ENCODE data around the gene MYNN. TPM values are rescaled to one million over a fixed set of nuclear protein-coding genes. Genes with fewer than 3 reads are reported as not detected.

The MYNN gene
- total RNA-seq, 1 experiment from 2014 or later: 33.0 TPM

GRCh38 chr3:169769287-169770181, 3.7 kb upstream of the MYNN start, which contains the start of gene ACTRT3:
ACTRT3 (minus strand) TSS chr3:169769561; CDS start chr3:169769520, 41 bp downstream.
- DNase-seq: peak; percentile 77
- H3K36me3 ChIP-seq: peaks cover 4% of the 10 kb centered on the region
- H3K4me3 ChIP-seq: peak within 1 kb of the TSS; percentile 52
- H3K9me3 ChIP-seq: no peaks in the 10 kb centered on the region
- H3K27me3 ChIP-seq: no peaks in the 10 kb centered on the region

DNA sequence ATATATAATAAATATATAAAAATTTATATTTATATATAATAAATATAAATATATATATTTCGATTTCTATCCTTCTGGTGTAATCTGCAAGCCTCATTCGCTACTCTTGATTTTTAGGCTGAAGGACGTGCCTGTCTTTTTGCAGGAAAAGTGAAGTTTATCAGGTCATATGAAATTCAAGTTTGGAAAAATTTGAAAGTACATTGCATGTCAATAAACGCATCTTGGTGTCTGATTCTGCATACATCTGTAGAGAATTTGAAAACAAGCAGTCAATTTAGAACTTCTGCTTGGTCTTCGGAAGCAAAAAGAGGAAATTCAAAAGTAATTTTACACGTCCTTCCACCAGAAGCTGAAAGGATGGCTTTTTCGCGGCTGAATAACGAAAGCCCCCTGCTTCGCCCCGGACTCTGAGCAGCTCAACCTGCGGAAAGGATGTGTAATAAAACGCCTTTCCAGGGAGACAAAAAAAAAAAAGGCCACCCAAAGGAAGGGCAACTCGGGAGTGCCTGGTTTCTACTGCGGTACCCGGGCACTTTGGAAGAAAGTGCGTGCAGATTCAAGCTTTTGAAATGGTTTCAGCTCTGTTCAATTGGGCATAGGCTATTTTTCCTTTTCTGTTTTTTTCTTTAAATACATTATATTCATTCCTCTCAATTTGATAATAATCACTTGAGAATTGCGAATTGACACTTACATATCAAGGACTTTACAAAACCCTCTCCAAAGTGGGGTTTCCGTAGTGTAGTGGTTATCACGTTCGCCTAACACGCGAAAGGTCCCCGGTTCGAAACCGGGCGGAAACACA, 1.5 kb upstream of the MYNN start:
- Histone ChIP-seq H3K9me3 (no peaks in the 10 kb centered on the region), H3K36me3 (peaks cover 24% of the 10 kb centered on the region), H3K27me3 (no peaks in the 10 kb centered on the region), H3K4me3 (peak overlapping the region; percentile 90)
- peak; percentile 59 for DNase-seq

GRCh38 chr3:169772305-169772896, 795 bp upstream of the MYNN start:
- DNase-seq: peak; percentile 72
- no peaks in the 10 kb centered on the region for H3K9me3 ChIP-seq
- no peaks in the 10 kb centered on the region for H3K27me3 ChIP-seq
- peak overlapping the region; percentile 90 for H3K4me3 ChIP-seq
- peaks cover 31% of the 10 kb centered on the region for H3K36me3 ChIP-seq

DNA sequence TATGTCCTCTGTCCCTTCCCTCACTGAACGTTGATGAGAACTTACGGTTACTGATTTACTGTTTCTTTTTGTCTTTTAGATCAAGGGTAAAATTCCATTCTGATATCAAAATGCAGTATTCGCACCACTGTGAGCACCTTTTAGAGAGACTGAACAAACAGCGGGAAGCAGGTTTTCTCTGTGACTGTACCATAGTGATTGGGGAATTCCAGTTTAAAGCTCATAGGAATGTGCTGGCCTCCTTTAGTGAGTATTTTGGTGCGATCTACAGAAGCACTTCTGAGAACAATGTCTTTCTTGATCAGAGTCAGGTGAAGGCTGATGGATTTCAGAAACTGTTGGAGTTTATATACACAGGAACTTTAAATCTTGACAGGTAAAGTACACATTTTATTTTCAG, 990 bp downstream of the MYNN start:
- Histone ChIP-seq H3K4me3 (peak overlapping the region; percentile 90), H3K36me3 (peaks cover 48% of the 10 kb centered on the region), H3K27me3 (no peaks in the 10 kb centered on the region), H3K9me3 (no peaks in the 10 kb centered on the region)
- DNase-seq: no peak

DNA sequence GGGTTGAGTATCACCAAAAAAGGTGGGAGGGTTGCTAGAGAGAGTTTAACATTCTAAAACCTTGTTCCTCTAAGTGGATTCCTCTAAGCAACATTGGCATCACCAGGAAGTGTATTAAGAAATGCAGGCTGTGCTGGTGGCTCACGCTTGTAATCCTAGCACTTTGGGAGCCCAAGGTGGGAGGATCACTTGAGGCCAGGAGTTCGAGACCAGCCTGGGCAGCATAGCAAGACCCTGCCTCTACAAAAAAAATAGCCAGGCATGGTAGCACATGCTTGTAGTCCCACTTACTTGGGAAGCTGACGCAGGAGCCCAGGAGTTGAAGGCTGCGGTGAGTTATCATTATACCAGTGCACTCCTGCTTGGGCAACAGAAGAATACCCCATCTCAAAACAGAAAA, 4.6 kb downstream of the MYNN start:
- H3K9me3 ChIP-seq: no peaks in the 10 kb centered on the region
- H3K4me3 ChIP-seq: no peak overlapping the region
- H3K36me3 ChIP-seq: peaks cover 85% of the 10 kb centered on the region
- no peak for DNase-seq
- no peaks in the 10 kb centered on the region for H3K27me3 ChIP-seq

GRCh38 chr3:169780742-169781141, 7.5 kb downstream of the MYNN start:
- H3K4me3 ChIP-seq: no peak overlapping the region
- no peaks in the 10 kb centered on the region for H3K27me3 ChIP-seq
- DNase-seq: no peak
- peaks cover 93% of the 10 kb centered on the region for H3K36me3 ChIP-seq
- H3K9me3 ChIP-seq: no peaks in the 10 kb centered on the region

DNA sequence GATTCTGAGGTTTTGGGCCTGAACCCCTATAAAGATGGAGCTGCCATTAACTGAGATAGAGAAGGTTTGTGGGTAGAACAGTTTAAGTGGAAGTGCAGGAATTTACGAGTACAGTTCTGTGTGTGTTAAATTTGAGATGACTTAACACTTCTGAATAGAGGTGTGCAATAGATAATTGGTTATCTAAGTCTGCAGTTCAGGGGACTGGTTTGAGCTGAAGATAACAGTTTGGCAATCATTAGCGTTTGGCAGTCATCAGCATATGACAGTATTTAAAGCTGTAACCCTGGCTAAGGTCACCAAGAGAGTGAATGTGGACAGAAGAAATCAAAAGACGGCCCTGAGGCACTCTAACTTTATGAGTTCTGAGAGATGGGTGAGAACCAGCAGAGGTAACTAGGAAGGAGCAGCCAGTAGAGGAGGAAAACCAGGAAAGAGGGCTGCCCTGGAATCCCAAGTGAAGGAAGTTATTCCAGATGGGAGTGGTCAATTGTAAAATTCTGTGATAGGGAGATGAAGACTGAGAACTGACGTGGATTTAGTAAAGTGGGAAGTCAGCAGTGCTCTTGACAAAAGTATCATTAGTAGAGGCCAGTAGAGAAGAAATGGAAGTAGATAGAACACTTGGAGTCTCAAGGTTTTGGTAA, 8.1 kb downstream of the MYNN start:
- no peak overlapping the region for H3K4me3 ChIP-seq
- H3K36me3 ChIP-seq: peaks cover 93% of the 10 kb centered on the region
- H3K9me3 ChIP-seq: no peaks in the 10 kb centered on the region
- DNase-seq: no peak
- H3K27me3 ChIP-seq: no peaks in the 10 kb centered on the region

GRCh38 chr3:169787120-169787519, 13.9 kb downstream of the MYNN start:
- Histone ChIP-seq H3K4me3 (no peak overlapping the region), H3K9me3 (no peaks in the 10 kb centered on the region), H3K36me3 (peaks cover 82% of the 10 kb centered on the region), H3K27me3 (no peaks in the 10 kb centered on the region)
- no peak for DNase-seq

GRCh38 chr3:169787791-169788190, 14.6 kb downstream of the MYNN start:
- DNase-seq: no peak
- Histone ChIP-seq H3K27me3 (no peaks in the 10 kb centered on the region), H3K36me3 (peaks cover 75% of the 10 kb centered on the region), H3K4me3 (no peak overlapping the region), H3K9me3 (no peaks in the 10 kb centered on the region)

DNA sequence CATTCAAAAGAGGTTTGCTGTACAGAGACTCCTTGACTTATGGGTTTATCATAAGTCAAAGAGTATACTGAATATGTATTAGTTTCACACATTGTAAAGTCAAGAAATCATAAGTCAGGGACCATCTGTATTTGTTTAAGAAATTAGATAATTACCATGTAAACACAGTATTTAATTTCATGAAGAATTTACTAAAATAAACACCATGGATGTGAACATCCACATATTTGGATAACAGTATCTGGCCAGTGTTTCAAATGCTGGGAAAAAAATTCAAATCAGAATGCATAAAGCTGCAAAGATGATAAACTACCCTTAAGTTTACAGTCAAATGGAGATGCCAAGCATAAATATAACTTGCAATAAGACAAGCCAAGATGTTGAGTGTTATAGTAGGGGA, 17.0 kb downstream of the MYNN start:
- Histone ChIP-seq H3K4me3 (no peak overlapping the region), H3K36me3 (peaks cover 58% of the 10 kb centered on the region), H3K27me3 (no peaks in the 10 kb centered on the region), H3K9me3 (no peaks in the 10 kb centered on the region)
- DNase-seq: no peak

DNA sequence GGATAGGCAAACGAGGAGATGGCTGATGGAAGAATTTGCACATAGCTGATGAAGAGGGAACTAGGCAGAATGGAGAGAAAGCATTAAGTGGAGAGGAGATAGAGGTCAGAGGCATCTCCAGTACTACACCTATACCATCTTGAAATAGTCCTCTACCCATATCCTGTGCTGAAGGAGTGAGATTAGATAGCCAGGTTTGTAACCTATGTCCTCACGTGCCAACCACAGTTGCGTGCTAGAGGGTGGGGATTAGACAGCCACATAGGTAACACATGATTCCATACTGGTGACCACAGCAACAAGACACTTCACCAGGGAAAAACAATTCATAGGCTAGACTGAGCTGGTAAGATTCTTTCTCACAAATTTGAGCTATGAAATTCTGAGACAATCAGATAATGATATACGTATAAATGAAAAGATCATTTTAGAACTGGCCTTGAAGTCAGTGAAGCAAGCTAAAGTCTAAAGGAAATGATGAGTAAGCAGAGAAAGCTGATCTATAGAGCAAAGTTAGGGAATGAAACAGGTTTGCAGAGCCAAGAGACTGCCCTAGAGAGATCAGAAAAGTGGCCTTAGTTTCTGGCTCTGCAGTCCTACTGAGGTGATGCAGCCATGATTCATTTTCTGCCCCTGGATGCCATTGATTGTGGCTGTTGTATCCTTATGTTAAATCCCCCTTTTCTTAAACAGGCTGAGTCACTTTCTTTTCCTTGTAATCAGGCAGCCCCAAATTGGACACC, 17.7 kb downstream of the MYNN start:
- Histone ChIP-seq H3K36me3 (peaks cover 51% of the 10 kb centered on the region), H3K4me3 (no peak overlapping the region), H3K9me3 (no peaks in the 10 kb centered on the region), H3K27me3 (no peaks in the 10 kb centered on the region)
- peak; percentile 65 for DNase-seq

GRCh38 chr3:169792359-169792758, 19.2 kb downstream of the MYNN start:
- Histone ChIP-seq H3K4me3 (no peak overlapping the region), H3K9me3 (no peaks in the 10 kb centered on the region), H3K27me3 (no peaks in the 10 kb centered on the region), H3K36me3 (peaks cover 36% of the 10 kb centered on the region)
- DNase-seq: no peak

GRCh38 chr3:169804681-169805080, 31.5 kb downstream of the MYNN start:
- H3K27me3 ChIP-seq: no peaks in the 10 kb centered on the region
- no peaks in the 10 kb centered on the region for H3K9me3 ChIP-seq
- no peak for DNase-seq
- H3K4me3 ChIP-seq: no peak overlapping the region
- no peaks in the 10 kb centered on the region; the same call in 1 of the 2 replicates for H3K36me3 ChIP-seq

GRCh38 chr3:169809230-169809795, 36.1 kb downstream of the MYNN start:
- Histone ChIP-seq H3K4me3 (no peak overlapping the region), H3K36me3 (no peaks in the 10 kb centered on the region), H3K27me3 (no peaks in the 10 kb centered on the region), H3K9me3 (no peaks in the 10 kb centered on the region)
- DNase-seq: no peak

DNA sequence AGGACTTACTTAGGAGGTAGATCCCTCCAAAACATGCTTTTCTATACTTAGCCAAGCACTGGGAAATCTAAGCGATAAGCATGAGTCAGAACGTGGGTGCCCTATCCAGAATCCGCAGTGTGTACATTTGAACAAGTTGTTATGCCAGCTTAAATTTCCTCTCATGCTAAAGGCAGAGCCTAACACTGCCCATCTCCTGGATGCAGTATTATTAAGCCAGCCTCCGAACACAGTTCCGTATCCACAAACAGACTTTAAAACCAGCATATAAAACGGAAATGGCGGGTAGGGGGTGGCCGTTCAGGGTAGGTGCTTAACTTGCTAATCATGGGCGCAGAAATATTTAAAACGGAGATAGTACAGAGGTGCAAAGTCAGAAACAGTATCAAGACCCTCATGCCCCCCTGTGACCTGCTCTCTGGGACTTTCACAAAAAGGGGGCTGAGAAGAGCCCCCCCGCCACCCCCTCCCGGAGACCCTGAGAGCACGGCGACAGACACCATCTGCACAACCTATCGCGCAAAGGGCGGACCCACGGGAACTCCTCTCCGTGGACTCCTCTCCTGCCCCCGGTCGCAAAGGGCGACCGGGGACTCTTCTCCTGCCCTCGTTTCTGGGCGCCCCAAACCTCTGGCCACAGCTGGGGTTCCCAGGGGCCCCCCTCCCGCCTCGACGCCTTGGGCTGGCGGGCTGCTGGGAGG, 38.6 kb downstream of the MYNN start:
- no peaks in the 10 kb centered on the region for H3K27me3 ChIP-seq
- no peaks in the 10 kb centered on the region for H3K36me3 ChIP-seq
- peak overlapping the region; percentile 48 for H3K4me3 ChIP-seq
- peak; percentile 57 for DNase-seq
- peaks cover 8% of the 10 kb centered on the region for H3K9me3 ChIP-seq

Data from MG63 (cell line).